Ectodermal cell (in vitro differentiated cells): Measurements from ENCODE around the gene RAET1E.
"Not testable (repeated sequence)": the region's sequence is repeated elsewhere in the genome, so short reads cannot be mapped to it uniquely, and the experiment has no call there.

Experiments used
- H3K27ac ChIP-seq: 2 replicates; pipeline ENCODE4 v1.7.0; 2013; ENCODE audit warnings: mild to moderate bottlenecking, low read depth, low read length; ENCODE audit not compliant: insufficient read depth, poor library complexity, severe bottlenecking
- H3K27me3 ChIP-seq: 2 replicates; pipeline ENCODE4 v1.7.0; 2013; ENCODE audit warnings: mild to moderate bottlenecking, low read length; ENCODE audit not compliant: insufficient read depth, control insufficient read depth, poor library complexity, severe bottlenecking
- H3K36me3 ChIP-seq: one replicate; pipeline ENCODE4 v1.7.0; 2013; ENCODE audit warnings: low read length; ENCODE audit not compliant: control insufficient read depth, insufficient read depth
- H3K4me1 ChIP-seq: one replicate; pipeline ENCODE4 v1.7.0; 2013; ENCODE audit warnings: low read length; ENCODE audit not compliant: control insufficient read depth, insufficient read depth
- H3K4me3 ChIP-seq: 2 replicates; pipeline ENCODE4 v1.7.0; 2013; ENCODE audit warnings: low read depth, low read length, control low read depth; ENCODE audit not compliant: insufficient read depth
- H3K9me3 ChIP-seq: 2 replicates; pipeline ENCODE4 v1.7.0; 2013; ENCODE audit warnings: mild to moderate bottlenecking, low read length, moderate library complexity; ENCODE audit not compliant: control insufficient read depth
- WGBS, 2 experiments: methylation state at CpG; one replicate each; pipeline ENCODE4 v1.1.7; 2013; ENCODE audit warnings: missing lambda C conversion rate in 2 of 2; 5-methylcytosine and 5-hydroxymethylcytosine counted together

Gene RAET1E

DNA sequence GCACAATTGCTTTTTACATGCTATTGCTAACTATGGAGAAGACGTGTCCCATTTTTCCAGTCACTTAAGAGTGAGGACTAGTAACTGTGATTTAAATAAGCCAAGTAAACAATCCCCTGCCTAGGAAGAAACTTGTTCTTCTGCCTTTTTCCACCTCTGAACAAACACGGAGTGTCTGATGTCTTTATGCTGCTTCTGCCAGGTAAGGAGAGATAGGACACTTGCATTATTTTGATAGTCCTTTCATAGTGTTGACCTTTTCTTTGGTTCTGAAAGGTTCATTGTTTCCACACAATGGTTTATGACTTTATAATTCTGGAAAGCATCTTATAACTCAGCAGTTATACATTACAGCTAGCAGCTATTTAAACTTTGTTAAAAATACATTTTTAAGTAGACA lies 42.2 kb downstream of the RAET1E start:
- no peak overlapping the region for H3K27ac ChIP-seq
- no peaks in the 10 kb centered on the region for H3K4me1 ChIP-seq
- WGBS, 2 experiments: 47 to 72% methylated on average over 2 of the region's 2 CpGs
- no peaks in the 10 kb centered on the region for H3K9me3 ChIP-seq
- H3K4me3 ChIP-seq: no peak overlapping the region
- no peaks in the 10 kb centered on the region for H3K36me3 ChIP-seq
- H3K27me3 ChIP-seq: peaks cover 7% of the 10 kb centered on the region

DNA sequence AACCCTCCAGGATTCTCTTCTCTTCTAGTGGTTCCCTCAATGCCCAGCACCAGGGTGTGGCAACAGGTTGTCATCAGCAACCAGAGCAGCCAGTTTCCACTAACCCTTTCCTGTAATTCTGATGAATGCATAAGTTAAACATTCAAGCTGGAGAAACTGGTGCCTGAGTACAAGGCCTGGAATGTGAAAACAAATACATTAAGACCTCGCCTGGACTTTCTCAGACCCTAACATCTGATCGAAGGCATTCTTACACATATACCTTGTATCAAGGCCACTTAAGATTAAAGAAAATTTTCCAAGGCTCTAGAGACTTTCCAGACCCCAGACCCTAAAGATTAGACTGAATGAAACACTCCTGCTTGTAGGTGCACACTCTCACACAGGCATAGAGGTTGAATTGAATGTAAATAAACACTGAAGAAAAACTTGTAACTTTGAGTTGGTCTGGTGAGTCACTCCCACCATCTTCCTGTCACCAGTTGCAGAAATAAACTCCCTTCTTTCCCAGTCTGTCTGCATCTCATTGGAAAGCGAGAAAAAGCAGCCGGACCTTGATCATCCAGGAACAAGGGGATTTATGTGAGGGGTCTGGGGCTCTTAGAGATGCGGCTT lies 42.8 kb downstream of the RAET1E start:
- Histone ChIP-seq H3K36me3 (no peaks in the 10 kb centered on the region), H3K27ac (no peak overlapping the region), H3K27me3 (peaks cover under 1% of the 10 kb centered on the region), H3K4me1 (no peaks in the 10 kb centered on the region), H3K4me3 (no peak overlapping the region), H3K9me3 (no peaks in the 10 kb centered on the region)
- WGBS, 2 experiments: 86 to 89% methylated on average over 4 to 5 of the region's 5 CpGs

DNA sequence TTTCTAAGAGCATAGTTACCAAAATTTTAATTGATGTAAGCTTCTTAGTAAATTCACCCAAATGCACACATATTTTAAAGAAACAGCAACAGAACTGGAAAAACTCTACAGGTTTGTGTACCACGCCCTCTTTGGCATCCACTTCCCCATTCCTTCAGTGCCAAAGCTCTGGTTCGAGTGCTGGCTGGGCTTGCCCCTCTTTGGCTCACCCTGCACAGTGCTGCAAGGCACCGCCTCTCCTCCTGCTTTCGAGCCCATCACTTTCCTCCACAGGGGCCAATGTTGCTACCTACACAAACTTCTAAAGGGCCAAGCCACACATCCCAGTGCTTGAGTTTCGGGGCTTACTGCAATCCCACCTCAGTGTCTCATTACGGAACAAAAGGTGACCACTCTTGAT lies 43.4 kb downstream of the RAET1E start:
- Histone ChIP-seq H3K4me1 (no peaks in the 10 kb centered on the region), H3K36me3 (no peaks in the 10 kb centered on the region), H3K9me3 (no peaks in the 10 kb centered on the region), H3K27ac (no peak overlapping the region), H3K27me3 (no peaks in the 10 kb centered on the region), H3K4me3 (no peak overlapping the region)
- WGBS, 2 experiments: 85 to 86% methylated on average over 6 of the region's 6 CpGs

DNA sequence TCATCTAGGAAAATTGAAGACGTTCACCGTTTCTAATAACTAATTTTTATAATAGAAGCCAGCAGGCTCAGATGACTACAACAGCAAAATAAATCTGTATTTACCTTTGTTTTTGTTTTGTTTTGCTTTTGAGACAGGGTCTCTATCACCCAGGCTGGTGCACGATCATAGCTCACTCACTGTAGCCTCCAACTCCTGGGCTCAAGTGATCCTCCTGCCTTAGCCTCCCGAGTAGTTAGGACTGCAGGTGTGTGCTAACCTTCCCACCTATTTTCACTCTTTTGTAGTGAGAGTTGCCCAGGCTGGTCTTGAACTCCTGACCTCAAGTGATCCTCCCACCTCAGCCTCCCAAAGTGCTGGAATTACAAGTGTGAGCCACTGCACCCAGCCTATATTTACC lies 43.9 kb downstream of the RAET1E start:
- not testable (repeated sequence) for H3K27ac ChIP-seq

DNA sequence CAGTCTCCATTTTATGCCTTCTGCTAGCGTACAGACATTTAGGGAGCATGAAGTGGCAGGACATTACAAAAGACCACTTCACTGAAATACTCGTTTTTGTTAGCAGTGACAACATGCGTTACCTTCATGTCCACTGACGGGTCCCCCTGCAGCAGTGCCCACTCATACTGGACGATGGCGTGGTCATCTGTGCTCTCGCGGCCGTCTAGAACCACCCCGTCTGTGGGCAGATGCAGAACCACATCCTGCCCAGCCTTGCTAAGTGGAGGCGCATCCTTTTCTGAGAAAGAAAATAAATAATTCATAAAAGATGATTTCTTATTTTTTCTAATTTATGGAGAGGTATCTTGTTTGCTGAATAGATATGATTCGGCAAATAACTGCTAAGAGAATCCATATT lies 45.0 kb downstream of the RAET1E start:
- no peaks in the 10 kb centered on the region for H3K36me3 ChIP-seq
- no peaks in the 10 kb centered on the region for H3K27me3 ChIP-seq
- H3K4me1 ChIP-seq: no peaks in the 10 kb centered on the region
- 92 to 96% methylated on average over 11 to 12 of the region's 12 CpGs for WGBS, 2 experiments
- no peaks in the 10 kb centered on the region for H3K9me3 ChIP-seq
- H3K4me3 ChIP-seq: no peak overlapping the region
- H3K27ac ChIP-seq: no peak overlapping the region

More for the DNA sequence above, 43.9 kb downstream of the RAET1E start:
- H3K4me3 ChIP-seq, H3K4me1 ChIP-seq, H3K27me3 ChIP-seq, H3K9me3 ChIP-seq, H3K36me3 ChIP-seq: not testable (repeated sequence)
- WGBS, 2 experiments: 93 to 99% methylated on average over 4 of the region's 4 CpGs

DNA sequence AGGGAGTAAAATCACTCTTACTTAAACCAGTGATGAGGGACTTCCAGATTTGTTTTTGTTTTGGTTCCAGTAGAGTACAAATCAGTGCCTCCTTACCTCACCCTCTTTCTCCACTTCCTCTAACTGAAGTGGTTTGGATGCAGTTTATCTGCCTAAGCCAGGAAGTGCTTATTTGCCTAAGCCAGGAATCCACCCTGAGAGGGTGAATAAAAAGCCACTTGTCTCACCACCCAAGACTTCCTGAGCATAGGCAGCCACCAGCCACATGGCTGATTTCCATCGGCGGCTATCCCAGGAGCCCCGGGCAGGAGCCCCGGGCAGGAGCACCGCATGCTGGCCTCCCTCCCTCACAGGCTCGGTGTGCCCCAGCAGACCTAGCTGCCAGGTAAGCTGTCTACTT lies 45.7 kb downstream of the RAET1E start:
- H3K27ac ChIP-seq: no peak overlapping the region
- H3K36me3 ChIP-seq: no peaks in the 10 kb centered on the region
- no peaks in the 10 kb centered on the region for H3K4me1 ChIP-seq
- WGBS, 2 experiments: 87 to 90% methylated on average over 6 of the region's 6 CpGs
- H3K27me3 ChIP-seq: no peaks in the 10 kb centered on the region
- no peak overlapping the region for H3K4me3 ChIP-seq
- no peaks in the 10 kb centered on the region for H3K9me3 ChIP-seq

DNA sequence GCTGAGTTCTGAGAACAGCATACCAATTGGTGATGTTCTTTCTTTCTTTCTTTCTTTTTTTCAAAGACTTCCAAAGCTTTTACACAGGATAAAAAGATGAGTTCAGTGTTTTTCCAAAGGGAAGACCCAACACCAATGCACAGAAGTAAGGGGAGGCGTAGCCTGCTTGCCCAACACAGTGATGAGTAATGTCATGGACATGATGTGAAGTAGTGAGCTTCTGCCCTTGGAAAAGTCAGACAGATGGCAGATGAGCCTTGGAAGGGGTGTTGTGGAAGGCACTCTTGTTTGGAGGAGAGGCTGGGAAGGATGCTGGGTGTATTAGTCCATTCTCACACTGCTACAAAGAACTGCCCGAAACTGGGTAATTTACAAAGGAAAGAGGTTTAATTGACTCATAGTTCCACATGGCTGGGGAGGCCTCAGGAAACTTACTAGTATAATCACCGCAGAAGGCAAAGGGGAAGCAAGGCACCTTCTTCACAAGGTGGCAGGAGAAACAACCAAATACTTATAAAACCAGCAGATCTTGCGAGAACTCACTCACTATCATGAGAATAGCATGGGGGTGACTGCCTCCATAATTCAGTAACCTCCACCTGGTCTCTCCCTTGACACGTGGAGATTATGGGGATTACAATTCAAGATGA lies 46.3 kb downstream of the RAET1E start:
- Histone ChIP-seq H3K36me3 (no peaks in the 10 kb centered on the region), H3K9me3 (no peaks in the 10 kb centered on the region), H3K27me3 (no peaks in the 10 kb centered on the region), H3K27ac (no peak overlapping the region), H3K4me3 (no peak overlapping the region), H3K4me1 (no peaks in the 10 kb centered on the region)
- WGBS, 2 experiments: 88 to 93% methylated on average over 5 of the region's 5 CpGs

DNA sequence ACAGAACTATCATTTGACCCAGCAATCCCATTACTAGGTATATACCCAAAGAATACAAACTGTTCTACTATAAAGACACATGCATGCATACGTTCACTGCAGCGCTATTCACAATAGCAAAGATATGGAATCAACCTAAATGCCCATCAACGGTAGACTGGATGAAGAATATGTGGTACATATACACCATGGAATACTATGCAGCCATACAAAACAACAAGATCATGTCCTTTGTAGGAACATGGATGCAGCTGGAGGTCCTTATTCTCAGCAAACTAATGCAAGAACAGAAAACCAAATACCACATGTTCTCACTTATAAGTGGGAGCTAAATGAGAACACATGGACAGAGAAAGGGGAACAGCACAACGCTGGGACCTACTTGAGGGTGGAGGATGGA lies 49.6 kb downstream of the RAET1E start:
- not testable (repeated sequence) for H3K9me3 ChIP-seq, H3K4me1 ChIP-seq, H3K27me3 ChIP-seq, H3K4me3 ChIP-seq, H3K36me3 ChIP-seq, H3K27ac ChIP-seq
- 78 to 83% methylated on average over 3 to 4 of the region's 4 CpGs for WGBS, 2 experiments
